Stomach (tissue), 9 donors: ENCODE data around the gene HDGFL2. TPM values are rescaled to one million over a fixed set of nuclear protein-coding genes. Genes with fewer than 3 reads are reported as not detected.

Experiments
- DNase-seq, 2 donors: peaks; one replicate each; pipeline versions ENCODE4 v3.0.0 to v3.0.0-alpha.2; 2013 to 2019
- H3K27ac ChIP-seq, 5 donors: fragments of 200-600 bp in 4 of 5; sonication (generic) in 4 of 5; one replicate each; pipeline ENCODE4 v1.5.1; 2013 to 2019; ENCODE audit warnings: mild to moderate bottlenecking in 1 of 5, moderate library complexity in 1 of 5
- H3K27me3 ChIP-seq, 3 donors: fragments of 200-600 bp; sonication (generic); one replicate each; pipeline ENCODE4 v1.5.1; 2017 to 2019; ENCODE audit warnings: mixed run types in 1 of 3
- H3K36me3 ChIP-seq, 4 donors: fragments of 200-600 bp; sonication (generic); 1 replicate in 3 of 4; 2 replicates in 1 of 4; pipeline ENCODE4 v1.5.1; 2016 to 2019
- H3K4me1 ChIP-seq, 4 donors: fragments of 200-600 bp; sonication (generic); one replicate each; pipeline ENCODE4 v1.5.1; 2016 to 2019
- H3K4me3 ChIP-seq, 4 donors: fragments of 200-600 bp; sonication (generic) in 3 of 4; one replicate each; pipeline ENCODE4 v1.5.1; 2016 to 2019; ENCODE audit warnings: mild to moderate bottlenecking in 1 of 4
- H3K9me3 ChIP-seq, 4 donors: fragments of 200-600 bp; sonication (generic); one replicate each; pipeline ENCODE4 v1.5.1; 2016 to 2019
- CTCF ChIP-seq, 7 experiments: fragments of 450-650 bp in 4 of 7; fragments of 200-600 bp in 3 of 7; sonication (generic) in 3 of 7; IDR thresholded peaks; one replicate each; pipeline ENCODE4 v1.5.1; 2016 to 2019; ENCODE audit warnings: antibody characterized with exemption in 7 of 7, control low read depth in 2 of 7, mild to moderate bottlenecking in 1 of 7
- EP300 ChIP-seq: sonication (generic); formaldehyde crosslinking; IDR thresholded peaks from one replicate; pipeline ENCODE4 v1.6.1; 2017; ENCODE audit warnings: antibody characterized with exemption
- POLR2A ChIP-seq, 4 donors: fragments of 450-650 bp; IDR thresholded peaks; one replicate each; pipeline ENCODE4 v1.6.1; 2016; ENCODE audit warnings: antibody characterized with exemption in 4 of 4, control low read depth in 2 of 4, mild to moderate bottlenecking in 1 of 4, moderate library complexity in 1 of 4
- POLR2AphosphoS5 ChIP-seq, 3 donors: sonication (generic); formaldehyde crosslinking; IDR thresholded peaks; one replicate each; pipeline ENCODE4 v1.6.1; 2016; ENCODE audit warnings: antibody characterized with exemption in 3 of 3
- WGBS, 5 donors: extraction: QIAGEN DNeasy Blood & Tissue Kit in 3 of 5; methylation state at CpG; one replicate each; pipeline versions ENCODE4 v1.1.5 to v1.1.7; 2013 to 2018; 5-methylcytosine and 5-hydroxymethylcytosine counted together
- intact Hi-C: fragments of 100-400 bp; cut with DNase I; formaldehyde crosslinking; loops from one replicate; pipeline ENCODE4 v1.15.1; 2023; ENCODE audit warnings: low total_unique reads
- polyA plus RNA-seq, 3 donors: library from polyadenylated mRNA; stranded (reverse); fragments of 200-250 nt; gene quantifications; one replicate each; pipeline ENCODE4 v1.2.3, GENCODE V29; 2013
- total RNA-seq, 5 donors: library from RNA; depleted of rRNA; stranded (reverse); fragments of >200 nt; gene quantifications; one replicate each; pipeline versions ENCODE4 v1.1.0 to v1.2.3, GENCODE V29; 2014 to 2016
- donor health status: healthy with polysubstance abuse.
- donor health status: Bipolar disorder and iron deficiency.
- donor health status: healthy.

The HDGFL2 gene
- total and polyA plus RNA-seq, 8 donors: 25.5 to 127 (median 35.0) TPM

- Histone ChIP-seq H3K27ac (no peak overlapping the region), H3K4me1 (peaks cover 0 to 5% (median 0%) of the 10 kb centered on the region in 4 donors), H3K9me3 (no peaks in the 10 kb centered on the region), H3K36me3 (peaks cover 16 to 85% (median 74%) of the 10 kb centered on the region in 4 donors), H3K27me3 (no peaks in the 10 kb centered on the region), H3K4me3 (no peak overlapping the region)
- WGBS, 5 donors: 75 to 90% (median 78%) methylated on average over 7 to 15 of the region's 15 CpGs
- TF ChIP-seq CTCF (IDR thresholded peaks at IDR 0.05): no peak
- no peak for TF ChIP-seq POLR2AphosphoS5 (IDR thresholded peaks at IDR 0.05)
- no peak for TF ChIP-seq POLR2A (IDR thresholded peaks at IDR 0.05)
- no peak for TF ChIP-seq EP300
- DNase-seq: no peak
- intact Hi-C loops: no loop called here
Measured at GRCh38 chr19:4504891-4505569, 32.9 kb downstream of the HDGFL2 start.

GRCh38 chr19:4505570-4506448 lies 33.7 kb downstream of the HDGFL2 start:
- no peak for TF ChIP-seq CTCF (IDR thresholded peaks at IDR 0.05)
- no peak for TF ChIP-seq POLR2AphosphoS5 (IDR thresholded peaks at IDR 0.05)
- TF ChIP-seq POLR2A (IDR thresholded peaks at IDR 0.05): no peak
- no peak for TF ChIP-seq EP300
- peaks cover 15 to 77% (median 67%) of the 10 kb centered on the region in 4 donors for H3K36me3 ChIP-seq
- peaks cover 0 to 5% (median 0%) of the 10 kb centered on the region in 4 donors for H3K4me1 ChIP-seq
- DNase-seq: no peak
- H3K9me3 ChIP-seq: no peaks in the 10 kb centered on the region
- intact Hi-C loops: no loop called here
- no peaks in the 10 kb centered on the region for H3K27me3 ChIP-seq
- 92 to 96% (median 95%) methylated on average over 34 of the region's 34 CpGs for WGBS, 5 donors
- H3K27ac ChIP-seq: no peak overlapping the region
- H3K4me3 ChIP-seq: no peak overlapping the region

GRCh38 chr19:4506449-4507149 lies 34.5 kb downstream of the HDGFL2 start:
- no peak for DNase-seq
- WGBS, 5 donors: 84 to 91% (median 88%) methylated on average over 15 to 17 of the region's 17 CpGs
- peaks cover 0 to 5% (median 0%) of the 10 kb centered on the region in 4 donors for H3K4me1 ChIP-seq
- no peak for TF ChIP-seq POLR2A (IDR thresholded peaks at IDR 0.05)
- no peak for TF ChIP-seq EP300
- TF ChIP-seq POLR2AphosphoS5 (IDR thresholded peaks at IDR 0.05): no peak
- TF ChIP-seq CTCF (IDR thresholded peaks at IDR 0.05): no peak
- H3K27me3 ChIP-seq: no peaks in the 10 kb centered on the region
- H3K4me3 ChIP-seq: no peak overlapping the region
- peaks cover 7 to 69% (median 59%) of the 10 kb centered on the region in 4 donors for H3K36me3 ChIP-seq
- H3K27ac ChIP-seq: peak overlapping the region in 1 of 5 donors; percentile 43
- intact Hi-C loops: no loop called here
- H3K9me3 ChIP-seq: no peaks in the 10 kb centered on the region

- WGBS, 5 donors: 67 to 93% (median 90%) methylated on average over 5 to 12 of the region's 12 CpGs
- DNase-seq: no peak
- H3K4me1 ChIP-seq: peaks cover 0 to 5% (median 0%) of the 10 kb centered on the region in 4 donors
- intact Hi-C loops: no loop called here
- H3K9me3 ChIP-seq: no peaks in the 10 kb centered on the region
- H3K27me3 ChIP-seq: no peaks in the 10 kb centered on the region
- peak overlapping the region in 1 of 5 donors; percentile 43 for H3K27ac ChIP-seq
- no peak for TF ChIP-seq POLR2A (IDR thresholded peaks at IDR 0.05)
- H3K4me3 ChIP-seq: no peak overlapping the region
- peaks cover 5 to 66% (median 54%) of the 10 kb centered on the region in 4 donors for H3K36me3 ChIP-seq
Measured at GRCh38 chr19:4507150-4507452, 35.0 kb downstream of the HDGFL2 start.
